NCI-H82 (cell line): ENCODE results near the gene TXNL1.
"Not testable (repeated sequence)": the region's sequence is repeated elsewhere in the genome, so short reads cannot be mapped to it uniquely, and the experiment has no call there.

ENCODE experiments used
- DNase-seq: peaks from one replicate; lab custom pipeline; 2025; lab: John Stamatoyannopoulos, UW

TXNL1 gene

DNA sequence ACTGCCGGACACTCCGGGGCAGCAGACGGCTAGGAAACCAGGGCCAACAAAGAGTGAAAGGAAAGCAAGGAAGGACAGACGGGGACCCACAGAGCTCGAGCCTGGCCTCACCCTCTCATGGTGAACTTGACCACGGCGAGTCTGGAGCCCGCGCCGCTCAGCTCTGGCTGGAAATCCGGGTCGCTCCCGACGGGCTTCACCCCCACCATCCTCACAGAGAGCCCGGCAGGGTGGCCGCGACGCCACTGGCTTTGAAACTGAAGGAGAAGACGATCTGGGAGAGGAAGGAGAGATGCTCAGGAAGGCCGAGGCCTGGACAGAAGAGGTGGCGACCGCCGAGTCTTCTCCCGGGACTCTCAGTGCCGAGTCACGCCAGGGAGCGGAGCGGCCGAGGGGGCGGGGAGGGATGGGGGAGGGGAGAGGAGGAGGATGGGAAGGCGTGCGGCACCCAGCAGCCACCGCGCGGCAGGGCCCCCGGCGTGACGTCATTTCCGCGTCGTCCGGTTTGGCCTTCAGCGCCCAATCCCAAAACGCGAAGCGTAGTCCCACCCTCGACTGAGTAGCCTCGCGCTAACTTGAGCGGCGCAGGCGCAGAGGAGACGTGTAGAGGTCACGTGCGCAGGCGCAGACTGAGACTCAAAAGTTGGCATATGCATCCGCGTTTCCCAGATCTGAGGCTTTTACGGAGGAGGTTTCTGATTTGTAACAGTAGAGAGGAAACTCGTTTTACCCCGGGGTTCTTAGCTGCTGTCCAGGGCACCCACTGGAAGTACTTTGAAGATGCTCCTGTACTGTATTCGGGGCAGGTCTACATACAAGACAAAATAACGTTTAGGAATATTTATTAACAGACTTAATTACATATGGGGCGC, at the start of gene TXNL1:
TSS of gene TXNL1 (minus strand) at position 361 of the 872 bp plus-strand sequence. CDS start at position 209, 152 bp downstream.
- peak; percentile 99 for DNase-seq

DNA sequence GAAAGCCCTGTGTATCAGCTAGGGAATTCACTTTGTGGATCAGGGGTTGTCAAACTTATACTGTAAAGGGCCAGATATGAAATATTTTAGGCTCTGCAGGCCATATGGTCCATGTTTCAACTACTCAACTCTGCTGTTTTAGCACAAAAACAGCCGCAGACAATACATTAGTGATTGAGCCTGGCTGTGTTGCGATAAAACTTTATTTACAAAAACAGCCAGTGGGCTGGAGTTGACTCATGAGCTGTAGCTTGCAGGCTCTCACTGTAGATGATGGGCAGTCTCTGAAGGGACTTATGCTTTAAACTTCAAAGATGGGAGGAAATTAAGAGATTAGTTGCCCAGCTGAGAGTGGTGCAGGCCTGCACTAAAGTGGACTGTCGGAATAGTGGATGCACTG, 45.9 kb upstream of the TXNL1 start:
- DNase-seq: peak; percentile 10

DNA sequence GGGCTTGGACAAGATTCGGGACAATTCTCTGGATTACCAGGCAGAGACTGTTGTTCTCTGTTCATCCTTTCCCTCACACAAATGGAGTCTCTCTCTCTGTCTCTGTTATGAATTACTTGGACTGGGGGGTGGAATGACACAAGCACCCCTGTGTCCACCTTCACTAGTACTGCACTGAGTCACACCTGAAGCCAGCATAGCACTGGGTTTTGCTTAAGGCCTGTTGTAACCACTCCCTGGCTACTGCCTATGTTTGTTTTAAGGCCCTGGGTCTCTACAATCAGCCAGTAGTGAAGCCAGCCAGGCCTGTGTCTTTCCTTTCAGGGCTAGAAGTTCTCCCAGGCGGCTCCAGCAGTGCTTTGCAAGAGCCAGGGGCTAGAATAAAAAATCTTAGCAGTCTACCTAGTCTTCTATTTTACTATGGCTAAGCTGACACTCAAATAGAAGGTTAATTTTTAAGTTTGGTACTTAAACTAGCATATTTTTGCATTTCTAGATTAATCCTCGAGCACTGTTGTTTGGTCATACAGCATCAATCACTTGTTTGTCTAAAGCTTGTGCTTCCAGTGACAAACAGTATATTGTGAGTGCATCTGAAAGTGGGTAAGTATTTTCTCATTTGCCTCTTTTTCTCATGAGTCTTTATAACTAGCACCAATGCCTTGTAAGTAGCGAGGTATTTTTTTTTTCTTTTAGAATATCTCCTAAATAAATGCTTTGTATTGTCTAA, 40.6 kb upstream of the TXNL1 start:
- no peak for DNase-seq

GRCh38 chr18:56676639-56677038, 38.2 kb upstream of the TXNL1 start:
- no peak for DNase-seq

GRCh38 chr18:56672981-56673380, 34.6 kb upstream of the TXNL1 start:
- DNase-seq: no peak

GRCh38 chr18:56672391-56672790, 34.0 kb upstream of the TXNL1 start:
- no peak for DNase-seq

DNA sequence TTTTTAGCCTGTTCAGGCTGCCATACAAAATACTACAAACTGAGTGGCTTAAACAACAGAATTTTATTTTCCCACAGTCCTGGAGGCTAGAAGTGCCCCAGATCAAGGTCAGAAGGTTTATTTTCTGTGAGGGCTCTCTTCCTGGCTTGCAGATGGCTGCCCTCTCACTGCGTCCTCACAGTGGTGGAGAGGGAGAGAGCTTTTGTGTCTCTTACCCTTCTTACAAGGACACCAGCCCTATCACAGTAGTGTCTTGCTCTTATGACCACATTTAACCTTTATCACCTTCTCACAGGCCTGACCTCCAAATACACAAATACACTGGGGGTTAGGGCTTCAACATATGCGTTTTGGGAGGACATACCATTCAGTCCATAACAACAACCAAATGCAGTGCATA, 24.5 kb upstream of the TXNL1 start:
- no peak for DNase-seq

DNA sequence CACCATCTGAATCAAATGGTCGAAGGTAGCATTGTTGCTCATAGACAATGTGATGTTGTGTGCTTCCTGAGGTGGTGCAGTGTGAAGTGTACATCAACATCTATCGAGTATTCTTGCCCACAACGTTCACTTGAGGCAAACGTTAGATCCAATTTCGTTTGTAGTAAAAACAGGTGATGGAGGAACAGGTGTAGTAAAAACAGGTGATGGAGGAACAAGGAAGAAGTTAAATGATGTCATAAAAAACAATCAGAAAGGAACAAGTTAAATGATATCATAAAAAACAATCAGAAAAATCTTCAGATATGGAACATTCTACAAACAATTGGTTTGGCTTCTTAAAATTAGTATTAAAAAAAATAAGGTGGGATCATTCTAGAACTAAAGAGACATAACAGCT, 24.1 kb upstream of the TXNL1 start:
- no peak for DNase-seq

DNA sequence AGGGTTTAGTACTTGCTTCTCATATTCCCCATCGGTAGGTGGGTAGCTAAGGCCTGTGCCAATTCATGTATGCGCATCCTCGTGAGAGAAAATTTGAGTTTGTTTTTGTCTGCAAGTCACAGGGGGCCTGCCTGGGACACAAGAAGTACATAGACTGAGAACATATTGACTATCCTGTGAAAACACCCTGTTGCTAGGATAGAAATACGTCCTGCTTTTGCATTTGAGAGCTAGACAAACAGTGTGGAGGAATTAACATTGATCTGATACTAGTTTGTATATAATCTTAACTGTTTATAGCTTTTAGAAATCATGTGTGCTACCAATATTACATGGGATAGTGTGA, 23.6 kb upstream of the TXNL1 start:
- no peak for DNase-seq

DNA sequence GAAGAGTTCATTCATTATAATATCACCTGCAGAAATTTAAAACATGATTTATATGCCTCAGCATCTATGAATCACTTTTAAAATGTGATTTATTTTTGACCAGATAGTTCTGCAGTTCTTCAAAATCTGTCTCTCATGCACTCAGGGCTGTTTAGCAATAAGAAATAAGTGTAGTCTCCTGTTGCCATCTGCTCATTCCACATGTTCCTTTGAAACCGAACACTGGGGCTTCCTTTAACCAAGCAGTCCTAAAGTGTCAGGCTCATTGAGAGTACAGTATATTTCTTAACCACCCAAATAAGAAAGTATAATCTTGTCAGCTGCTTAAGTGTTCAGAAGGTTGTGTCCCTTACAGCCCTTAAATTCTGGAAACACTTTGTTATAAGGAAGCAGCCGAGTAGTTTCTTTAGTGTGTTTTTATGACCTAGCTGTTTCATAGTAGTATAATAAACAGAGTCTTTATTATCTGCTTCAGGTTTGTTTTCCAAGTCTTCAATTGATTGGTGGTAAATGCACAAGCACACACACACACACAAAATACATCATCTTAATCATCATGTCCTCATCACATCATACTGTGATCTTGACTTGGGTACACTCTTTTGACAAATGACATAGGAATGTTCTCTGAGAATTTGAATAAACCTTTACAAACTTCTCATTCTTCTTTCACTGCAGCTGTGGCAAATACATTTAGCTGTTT, 23.1 kb upstream of the TXNL1 start:
- peak; percentile 51 for DNase-seq

DNA sequence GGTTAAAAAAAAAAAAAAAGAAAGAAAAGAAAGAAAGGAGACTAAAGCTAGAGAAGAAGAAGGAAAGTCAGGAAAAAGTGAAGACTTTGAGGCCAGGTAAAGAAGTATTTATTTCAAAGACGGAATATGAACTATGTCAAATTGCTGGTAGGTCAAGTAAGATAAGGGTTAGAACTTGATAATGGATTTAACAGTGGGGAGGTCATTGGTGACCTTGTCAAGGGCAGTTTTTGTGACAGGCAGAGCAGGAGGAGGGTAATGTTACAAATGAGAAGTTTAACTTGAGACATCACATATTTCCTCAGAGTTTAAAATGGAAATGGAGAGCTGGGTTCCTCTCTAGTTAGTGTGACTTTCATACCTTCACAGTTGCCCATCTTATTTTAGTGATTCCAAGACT, 22.3 kb upstream of the TXNL1 start:
- DNase-seq: no peak

DNA sequence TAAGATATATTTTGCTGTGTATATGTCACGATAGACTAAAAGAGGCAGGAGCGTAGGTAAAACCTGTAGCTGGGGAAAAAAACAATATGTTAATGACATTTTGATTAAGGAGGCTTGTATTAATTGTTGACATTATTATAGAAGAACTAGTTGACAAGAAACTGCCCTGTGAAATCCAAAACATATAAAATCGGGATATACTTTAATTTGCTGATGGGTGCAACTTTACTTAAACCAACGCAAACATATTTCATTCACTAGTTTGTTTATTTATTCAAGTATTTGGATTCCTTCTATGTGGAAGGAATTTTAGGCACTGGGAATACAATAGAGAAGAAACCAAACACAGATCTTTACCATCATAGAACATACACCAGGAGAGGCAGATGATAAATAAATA, 20.7 kb upstream of the TXNL1 start:
- DNase-seq: no peak

GRCh38 chr18:56658261-56658660, 19.9 kb upstream of the TXNL1 start:
- no peak for DNase-seq

DNA sequence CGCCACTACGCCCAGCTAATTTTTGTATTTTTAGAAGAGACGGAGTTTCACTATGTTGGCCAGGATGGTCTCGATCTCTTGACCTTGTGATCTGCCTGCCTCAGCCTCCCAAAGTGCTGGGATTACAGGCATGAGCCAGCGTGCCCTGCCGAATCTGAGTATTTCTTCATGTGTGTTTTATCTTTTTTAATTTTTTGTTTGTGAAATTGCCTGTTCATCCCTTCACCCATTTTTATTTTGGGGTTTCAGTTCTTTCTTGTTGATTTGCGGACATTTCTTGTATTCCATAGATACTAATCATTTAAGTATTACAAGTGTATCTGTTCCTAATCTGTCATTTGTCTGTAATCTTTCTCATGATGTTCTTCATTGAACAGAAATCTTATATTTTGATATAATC, 15.9 kb upstream of the TXNL1 start:
- DNase-seq: not testable (repeated sequence)

DNA sequence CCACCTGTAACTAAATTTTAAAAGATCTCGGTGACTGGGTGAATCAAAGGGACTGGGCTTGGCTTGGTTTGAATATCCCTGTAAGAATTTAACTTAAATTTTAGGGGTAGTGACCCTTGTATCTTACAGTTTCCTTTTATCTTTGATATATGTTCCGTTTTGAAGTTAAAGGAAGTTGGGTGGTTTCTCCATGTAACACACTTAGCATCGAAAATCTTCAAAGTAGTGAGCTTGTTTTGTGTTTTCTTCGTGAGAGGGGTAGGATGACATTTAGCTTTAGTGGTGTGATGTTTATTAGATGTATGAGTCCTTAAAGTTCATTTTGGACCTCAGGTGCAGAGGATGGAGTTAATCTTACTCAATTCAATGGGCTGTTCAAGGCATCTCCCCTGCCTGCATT, 14.4 kb upstream of the TXNL1 start:
- DNase-seq: no peak

DNA sequence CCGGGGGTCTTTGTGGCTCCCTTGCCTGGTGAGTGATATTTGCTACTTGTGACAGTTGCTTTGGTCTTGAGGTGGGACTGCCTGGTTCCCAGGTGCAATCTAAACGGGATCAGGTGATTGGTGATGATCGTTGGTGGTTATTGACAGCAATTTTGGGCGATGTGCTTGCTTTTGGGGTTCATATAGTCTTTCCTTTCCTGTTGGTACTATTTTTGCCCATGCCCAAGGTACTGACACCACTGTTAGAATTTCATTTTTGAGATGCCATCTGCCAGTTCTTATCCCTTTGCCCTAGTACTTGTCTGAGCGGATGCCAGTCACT, 13.3 kb upstream of the TXNL1 start:
- DNase-seq: no peak

DNA sequence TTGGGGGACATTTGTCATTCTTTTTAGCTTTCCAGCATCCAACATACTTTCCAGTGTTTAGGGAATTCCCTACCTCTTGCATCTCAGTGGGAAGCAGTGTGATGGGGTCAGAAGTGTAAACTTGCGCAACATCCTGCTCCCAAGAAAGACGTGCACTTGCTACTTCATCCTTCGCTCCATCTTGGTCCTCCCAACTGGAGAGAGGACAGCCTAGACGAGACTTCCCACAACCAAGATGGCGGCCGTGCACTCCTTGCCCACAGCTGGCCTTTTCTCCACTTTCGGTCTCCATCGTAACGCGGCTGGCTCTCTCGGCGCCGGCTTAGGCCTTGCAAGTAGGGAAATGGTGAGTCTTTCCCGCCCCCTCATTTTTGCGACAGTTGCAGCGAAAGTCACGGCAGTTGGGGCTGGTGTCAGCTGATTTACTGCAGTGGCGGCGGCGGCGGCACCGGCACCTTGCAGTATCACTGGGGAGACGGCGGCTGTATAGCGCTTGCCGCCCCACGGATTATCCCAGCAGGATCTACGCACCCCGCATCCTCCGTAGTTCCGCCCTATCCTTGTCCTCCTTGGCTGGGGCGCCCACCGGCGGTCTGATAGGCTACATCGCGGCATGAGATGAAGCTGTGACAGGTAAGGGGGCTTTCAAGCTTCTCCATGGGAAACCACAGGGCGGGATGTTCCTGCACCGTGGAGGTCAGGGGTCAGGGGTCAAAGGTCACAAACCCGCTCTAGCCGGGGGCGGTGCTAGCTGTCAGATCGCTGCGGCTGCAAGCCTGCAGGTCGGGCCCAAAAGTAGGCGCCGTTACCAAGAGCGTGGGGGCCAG, 12.8 kb upstream of the TXNL1 start, which contains the start of gene WDR7:
TSS of gene WDR7 (plus strand) at position 416 of the 827 bp plus-strand sequence. CDS start 21,157 bp downstream, outside the sequence.
- peak; percentile 98 for DNase-seq

GRCh38 chr18:56649996-56650395, 11.6 kb upstream of the TXNL1 start:
- DNase-seq: peak; percentile 11

DNA sequence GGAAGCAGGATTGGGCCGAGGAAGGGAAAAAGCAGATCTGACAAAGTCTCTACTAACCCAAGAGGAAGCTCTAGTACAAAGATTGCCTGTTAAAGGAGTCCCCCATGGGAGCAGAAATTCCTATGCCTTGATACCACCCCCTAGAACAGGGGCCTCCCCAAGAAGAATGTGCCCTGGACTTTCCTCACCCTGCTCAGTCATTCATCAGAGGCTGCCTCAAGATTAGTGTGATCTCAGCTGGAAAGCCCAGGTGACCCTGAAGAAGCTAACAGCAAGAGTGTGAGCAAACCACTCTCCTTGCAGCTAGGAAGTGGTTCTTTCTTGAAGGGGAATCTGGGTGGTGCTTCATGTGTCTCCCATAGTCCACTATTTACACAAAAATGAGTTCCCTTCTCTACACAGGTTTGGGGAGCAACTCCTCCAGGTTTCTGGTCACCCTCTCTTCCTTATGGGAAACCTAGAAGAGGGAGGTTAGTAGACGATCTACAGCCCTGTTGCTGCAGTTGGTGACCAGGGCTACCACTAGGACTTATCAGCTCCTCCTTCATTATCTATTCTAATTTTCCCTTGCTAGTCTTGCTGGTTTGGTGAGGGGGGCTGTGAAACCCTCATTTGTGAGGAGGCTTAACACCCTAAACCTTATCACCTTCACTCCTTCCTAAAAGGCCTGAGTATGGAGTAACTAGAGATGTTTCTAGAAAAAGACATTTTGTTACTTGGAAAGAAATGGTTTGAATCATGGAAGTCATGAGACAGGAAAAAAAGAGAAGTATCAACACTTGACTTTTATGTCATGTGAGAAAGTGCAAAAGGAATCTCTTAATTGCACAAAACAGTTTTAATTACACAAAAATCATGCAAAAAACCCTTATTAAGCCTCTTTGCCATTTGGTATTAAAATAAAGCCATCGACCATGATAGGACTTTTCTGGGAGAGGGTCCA, 9.8 kb upstream of the TXNL1 start:
- DNase-seq: no peak

GRCh38 chr18:56647071-56647470, 8.7 kb upstream of the TXNL1 start:
- no peak for DNase-seq
